MM.1S (cell line): ENCODE data around the gene TSPEAR.

Experiments used
- DNase-seq: peaks from one replicate; pipeline ENCODE4 v3.0.0-alpha.2; 2015
- H2AFZ ChIP-seq: fragments of 300-600 bp; sonication (generic); 2 replicates; pipeline ENCODE4 v1.6.0; 2016; ENCODE audit warnings: antibody characterized with exemption, low read length
- H3F3A ChIP-seq: fragments of 300-600 bp; sonication (generic); 2 replicates; pipeline ENCODE4 v1.6.1; 2016; ENCODE audit warnings: mild to moderate bottlenecking, antibody characterized with exemption, low read length, moderate library complexity, mixed read lengths; ENCODE audit not compliant: insufficient read depth
- H3K27ac ChIP-seq: fragments of 300-600 bp; sonication (generic); 2 replicates; pipeline ENCODE4 v1.5.1; 2016; ENCODE audit warnings: mild to moderate bottlenecking, low read length
- H3K27me3 ChIP-seq: fragments of 300-600 bp; sonication (generic); replicated peaks from 2 replicates; pipeline ENCODE4 v1.6.0; 2016; ENCODE audit warnings: low read length; ENCODE audit not compliant: insufficient read depth
- H3K36me3 ChIP-seq: fragments of 300-600 bp; sonication (generic); replicated peaks from 2 replicates; pipeline ENCODE4 v1.6.1; 2016; ENCODE audit warnings: mild to moderate bottlenecking, low read length, mixed read lengths; ENCODE audit not compliant: insufficient read depth
- H3K4me1 ChIP-seq: fragments of 300-600 bp; sonication (generic); 2 replicates; pipeline ENCODE4 v1.6.1; 2016; ENCODE audit warnings: low read length, mixed read lengths
- H3K4me2 ChIP-seq: fragments of 300-600 bp; sonication (generic); 2 replicates; pipeline ENCODE4 v1.6.0; 2016; ENCODE audit warnings: low read depth, low read length
- H3K4me3 ChIP-seq: fragments of 300-600 bp; sonication (generic); 2 replicates; pipeline ENCODE4 v1.5.1; 2016; ENCODE audit warnings: low read length, mixed read lengths
- H3K79me2 ChIP-seq: fragments of 300-600 bp; sonication (generic); 2 replicates; pipeline ENCODE4 v1.6.1; 2016; ENCODE audit warnings: mixed run types, low read length, mixed read lengths
- H3K9ac ChIP-seq: fragments of 300-600 bp; sonication (generic); 2 replicates; pipeline ENCODE4 v1.6.1; 2016; ENCODE audit warnings: low read length, mixed read lengths
- H3K9me2 ChIP-seq: fragments of 300-600 bp; sonication (generic); replicated peaks from 2 replicates; pipeline ENCODE4 v1.6.1; 2016; ENCODE audit warnings: mild to moderate bottlenecking, low read length, mixed read lengths; ENCODE audit not compliant: insufficient read depth
- H3K9me3 ChIP-seq: fragments of 300-600 bp; sonication (generic); replicated peaks from 2 replicates; pipeline ENCODE4 v1.6.1; 2016; ENCODE audit warnings: mild to moderate bottlenecking, low read length, mixed read lengths; ENCODE audit not compliant: insufficient read depth
- H4K20me1 ChIP-seq: fragments of 300-600 bp; sonication (generic); 2 replicates; pipeline ENCODE4 v1.6.1; 2016; ENCODE audit warnings: mild to moderate bottlenecking, low read length, moderate library complexity, mixed read lengths; ENCODE audit not compliant: insufficient read depth
- EZH2 ChIP-seq: fragments of 300-600 bp; sonication (generic); optimal IDR thresholded peaks from 2 replicates; pipeline ENCODE3; 2017; ENCODE audit warnings: low read depth, mild to moderate bottlenecking, antibody characterized with exemption, low read length, mixed read lengths
- EZH2phosphoT487 ChIP-seq: fragments of 300-600 bp; sonication (generic); IDR thresholded peaks from 2 replicates; pipeline ENCODE4 v1.6.1; 2018; ENCODE audit warnings: antibody characterized with exemption, low read length
- TF ChIP-seq, protein P1 (sequence below): fragments of 300-600 bp; sonication (generic); IDR thresholded peaks from 2 replicates; pipeline ENCODE4 v1.5.1; 2016; ENCODE audit warnings: antibody characterized with exemption, low read length, mixed read lengths

Gene TSPEAR

GRCh38 chr21:44502171-44502958 lies 209.0 kb downstream of the TSPEAR start:
- Histone ChIP-seq H3K4me3 (no peak overlapping the region), H3K4me1 (no peaks in the 10 kb centered on the region), H3K27ac (no peak overlapping the region), H3K9me3 (no peaks in the 10 kb centered on the region), H3K27me3 (peaks cover 98% of the 10 kb centered on the region), H3K36me3 (no peaks in the 10 kb centered on the region), H3K79me2 (no peaks in the 10 kb centered on the region), H3K9me2 (no peaks in the 10 kb centered on the region), H2AFZ (no peak overlapping the region), H3F3A (no peaks in the 10 kb centered on the region), H3K4me2 (no peak overlapping the region), H4K20me1 (no peaks in the 10 kb centered on the region), H3K9ac (no peak overlapping the region)
- DNase-seq = no peak
- TF ChIP-seq, protein P1, sequence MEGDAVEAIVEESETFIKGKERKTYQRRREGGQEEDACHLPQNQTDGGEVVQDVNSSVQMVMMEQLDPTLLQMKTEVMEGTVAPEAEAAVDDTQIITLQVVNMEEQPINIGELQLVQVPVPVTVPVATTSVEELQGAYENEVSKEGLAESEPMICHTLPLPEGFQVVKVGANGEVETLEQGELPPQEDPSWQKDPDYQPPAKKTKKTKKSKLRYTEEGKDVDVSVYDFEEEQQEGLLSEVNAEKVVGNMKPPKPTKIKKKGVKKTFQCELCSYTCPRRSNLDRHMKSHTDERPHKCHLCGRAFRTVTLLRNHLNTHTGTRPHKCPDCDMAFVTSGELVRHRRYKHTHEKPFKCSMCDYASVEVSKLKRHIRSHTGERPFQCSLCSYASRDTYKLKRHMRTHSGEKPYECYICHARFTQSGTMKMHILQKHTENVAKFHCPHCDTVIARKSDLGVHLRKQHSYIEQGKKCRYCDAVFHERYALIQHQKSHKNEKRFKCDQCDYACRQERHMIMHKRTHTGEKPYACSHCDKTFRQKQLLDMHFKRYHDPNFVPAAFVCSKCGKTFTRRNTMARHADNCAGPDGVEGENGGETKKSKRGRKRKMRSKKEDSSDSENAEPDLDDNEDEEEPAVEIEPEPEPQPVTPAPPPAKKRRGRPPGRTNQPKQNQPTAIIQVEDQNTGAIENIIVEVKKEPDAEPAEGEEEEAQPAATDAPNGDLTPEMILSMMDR = no peak
- no peak for TF ChIP-seq EZH2
- 0 out of 2 replicates have a peak, but pooled peaks have one; percentile 59 for TF ChIP-seq EZH2phosphoT487

DNA sequence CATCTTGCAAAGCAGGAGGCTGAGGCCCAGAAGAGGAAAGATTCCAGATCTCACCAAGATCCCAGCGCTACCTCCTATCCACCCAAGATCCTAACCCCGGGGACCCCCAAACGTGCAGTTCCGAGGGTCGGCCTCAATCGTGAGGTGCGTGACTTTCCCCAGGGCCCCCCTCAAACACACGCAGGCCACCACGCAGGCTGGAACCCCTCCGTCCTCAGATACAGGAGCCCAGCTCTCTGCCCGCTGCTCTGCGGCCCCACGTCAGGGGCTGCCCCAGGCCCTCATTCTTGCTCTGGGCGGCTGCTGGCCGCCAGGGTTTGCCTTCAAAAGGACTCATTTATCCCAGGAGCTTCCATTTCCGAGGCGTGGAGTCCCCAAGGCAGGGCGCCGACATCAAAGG lies 211.3 kb downstream of the TSPEAR start:
- Histone ChIP-seq H3K27me3 (peaks cover 100% of the 10 kb centered on the region), H3K4me3 (no peak overlapping the region), H3K4me1 (no peaks in the 10 kb centered on the region), H2AFZ (no peak overlapping the region), H3K4me2 (no peak overlapping the region), H4K20me1 (no peaks in the 10 kb centered on the region), H3K36me3 (no peaks in the 10 kb centered on the region), H3F3A (no peaks in the 10 kb centered on the region), H3K9me3 (no peaks in the 10 kb centered on the region), H3K27ac (no peak overlapping the region), H3K9me2 (no peaks in the 10 kb centered on the region), H3K9ac (no peak overlapping the region), H3K79me2 (no peaks in the 10 kb centered on the region)
- no peak for DNase-seq
- TF ChIP-seq, protein P1 = no peak
- TF ChIP-seq EZH2phosphoT487 (no peak), EZH2 (no peak)

GRCh38 chr21:44499631-44500030 lies 211.7 kb downstream of the TSPEAR start:
- no peak overlapping the region for H3K27ac ChIP-seq
- H3K9me2 ChIP-seq = no peaks in the 10 kb centered on the region
- no peak for TF ChIP-seq EZH2phosphoT487
- TF ChIP-seq, protein P1 = no peak
- DNase-seq = no peak
- peaks cover 100% of the 10 kb centered on the region for H3K27me3 ChIP-seq
- H3K9ac ChIP-seq = no peak overlapping the region
- no peak overlapping the region for H2AFZ ChIP-seq
- no peaks in the 10 kb centered on the region for H3K4me1 ChIP-seq
- H3F3A ChIP-seq = no peaks in the 10 kb centered on the region
- no peaks in the 10 kb centered on the region for H3K9me3 ChIP-seq
- no peaks in the 10 kb centered on the region for H3K36me3 ChIP-seq
- H4K20me1 ChIP-seq = no peaks in the 10 kb centered on the region
- H3K79me2 ChIP-seq = no peaks in the 10 kb centered on the region
- no peak overlapping the region for H3K4me3 ChIP-seq
- no peak overlapping the region for H3K4me2 ChIP-seq
